SJSA1 (cell line): ENCODE data around the gene PIM3. TPM values are rescaled to one million over a fixed set of nuclear protein-coding genes. Genes with fewer than 3 reads are reported as not detected.

Experiments used
- DNase-seq, 2 experiments: peaks; one replicate each; pipeline ENCODE4 v3.0.0-alpha.2; 2015 to 2020; ENCODE audit warnings: low spot score in 2 of 2, low read depth in 1 of 2
- H3K27ac ChIP-seq: fragments of 250-450 bp; sonication (Bioruptor Pico); 2 replicates; pipeline ENCODE4 v1.5.1; 2020; ENCODE audit warnings: mild to moderate bottlenecking, moderate library complexity
- H3K27me3 ChIP-seq: fragments of 250-450 bp; sonication (Bioruptor Pico); replicated peaks from 2 replicates; pipeline ENCODE4 v1.5.1; 2020; ENCODE audit warnings: mild to moderate bottlenecking, moderate library complexity
- H3K36me3 ChIP-seq: fragments of 250-450 bp; sonication (Bioruptor Pico); 2 replicates; pipeline ENCODE4 v1.5.1; 2020; ENCODE audit warnings: mild to moderate bottlenecking
- H3K4me1 ChIP-seq: fragments of 250-450 bp; sonication (Bioruptor Pico); replicated peaks from 2 replicates; pipeline ENCODE4 v1.6.1; 2021; ENCODE audit warnings: mild to moderate bottlenecking
- H3K4me3 ChIP-seq: fragments of 250-450 bp; sonication (Bioruptor Pico); 2 replicates; pipeline ENCODE4 v1.5.1; 2020; ENCODE audit warnings: mild to moderate bottlenecking
- H3K9me3 ChIP-seq: fragments of 250-450 bp; sonication (Bioruptor Pico); replicated peaks from 2 replicates; pipeline ENCODE4 v1.5.1; 2020; ENCODE audit warnings: mild to moderate bottlenecking
- total RNA-seq: library from RNA; depleted of rRNA; stranded (reverse); fragments of >200 nt; shearing (Covaris generic); gene quantifications from 2 replicates; pipeline ENCODE4 v1.2.3, GENCODE V29; 2014

Gene PIM3
- total RNA-seq, 1 experiment from 2014 or later = 53.0 TPM

- Histone ChIP-seq H3K4me1 (peaks cover 44% of the 10 kb centered on the region), H3K27me3 (no peaks in the 10 kb centered on the region), H3K4me3 (no peak overlapping the region), H3K36me3 (no peaks in the 10 kb centered on the region), H3K9me3 (0 out of 2 replicates have a peak, but pooled peaks cover 2% of the 10 kb centered on the region), H3K27ac (peak overlapping the region; percentile 93)
- peak; percentile 87 for DNase-seq
These were observed 8.3 kb upstream of the PIM3 start for GRCh38 chr22:49951986-49952896.

GRCh38 chr22:49953027-49953679 is 7.4 kb upstream of the PIM3 start:
- H3K36me3 ChIP-seq = no peaks in the 10 kb centered on the region
- no peak for DNase-seq
- peaks cover 44% of the 10 kb centered on the region for H3K4me1 ChIP-seq
- H3K9me3 ChIP-seq = 0 out of 2 replicates have a peak, but pooled peaks cover 2% of the 10 kb centered on the region
- peak overlapping the region; percentile 93 for H3K27ac ChIP-seq
- no peaks in the 10 kb centered on the region for H3K27me3 ChIP-seq
- no peak overlapping the region for H3K4me3 ChIP-seq

- Histone ChIP-seq H3K4me1 (peaks cover 44% of the 10 kb centered on the region), H3K36me3 (no peaks in the 10 kb centered on the region), H3K9me3 (0 out of 2 replicates have a peak, but pooled peaks cover 2% of the 10 kb centered on the region), H3K27me3 (no peaks in the 10 kb centered on the region), H3K27ac (peak overlapping the region; percentile 93), H3K4me3 (no peak overlapping the region)
- no peak for DNase-seq
These were observed 6.8 kb upstream of the PIM3 start for GRCh38 chr22:49953680-49954344.

GRCh38 chr22:49954354-49954753 is 6.2 kb upstream of the PIM3 start:
- Histone ChIP-seq H3K9me3 (0 out of 2 replicates have a peak, but pooled peaks cover 2% of the 10 kb centered on the region), H3K36me3 (no peaks in the 10 kb centered on the region), H3K27me3 (no peaks in the 10 kb centered on the region), H3K4me3 (no peak overlapping the region), H3K4me1 (peaks cover 47% of the 10 kb centered on the region), H3K27ac (peak overlapping the region; percentile 93; the same call in 1 of the 2 replicates)
- DNase-seq = no peak

GRCh38 chr22:49954991-49955580 is 5.5 kb upstream of the PIM3 start:
- H3K36me3 ChIP-seq = no peaks in the 10 kb centered on the region
- DNase-seq = no peak
- peaks cover 54% of the 10 kb centered on the region for H3K4me1 ChIP-seq
- H3K4me3 ChIP-seq = no peak overlapping the region
- no peak overlapping the region for H3K27ac ChIP-seq
- H3K27me3 ChIP-seq = no peaks in the 10 kb centered on the region
- H3K9me3 ChIP-seq = 0 out of 2 replicates have a peak, but pooled peaks cover 2% of the 10 kb centered on the region

GRCh38 chr22:49955581-49956417 is 4.8 kb upstream of the PIM3 start:
- Histone ChIP-seq H3K4me1 (peaks cover 51% of the 10 kb centered on the region), H3K36me3 (peaks cover 2% of the 10 kb centered on the region; the same call in 1 of the 2 replicates), H3K27me3 (no peaks in the 10 kb centered on the region), H3K27ac (no peak overlapping the region), H3K9me3 (0 out of 2 replicates have a peak, but pooled peaks cover 2% of the 10 kb centered on the region), H3K4me3 (no peak overlapping the region)
- no peak for DNase-seq

- DNase-seq = no peak
- Histone ChIP-seq H3K9me3 (0 out of 2 replicates have a peak, but pooled peaks cover under 1% of the 10 kb centered on the region), H3K4me3 (no peak overlapping the region), H3K27me3 (no peaks in the 10 kb centered on the region), H3K36me3 (peaks cover 8% of the 10 kb centered on the region), H3K27ac (no peak overlapping the region), H3K4me1 (peaks cover 50% of the 10 kb centered on the region)
These were observed 4.2 kb upstream of the PIM3 start for GRCh38 chr22:49956418-49956770.

GRCh38 chr22:49956914-49957825 is 3.4 kb upstream of the PIM3 start:
- peaks cover 49% of the 10 kb centered on the region for H3K4me1 ChIP-seq
- H3K27ac ChIP-seq = no peak overlapping the region
- H3K27me3 ChIP-seq = no peaks in the 10 kb centered on the region
- no peak for DNase-seq
- peaks cover 14% of the 10 kb centered on the region for H3K36me3 ChIP-seq
- H3K4me3 ChIP-seq = no peak overlapping the region
- H3K9me3 ChIP-seq = no peaks in the 10 kb centered on the region

GRCh38 chr22:49957826-49958365 is 2.7 kb upstream of the PIM3 start:
- DNase-seq = no peak
- Histone ChIP-seq H3K4me3 (no peak overlapping the region), H3K27me3 (no peaks in the 10 kb centered on the region), H3K27ac (no peak overlapping the region), H3K36me3 (peaks cover 20% of the 10 kb centered on the region), H3K9me3 (no peaks in the 10 kb centered on the region), H3K4me1 (peaks cover 47% of the 10 kb centered on the region)

- Histone ChIP-seq H3K4me3 (no peak overlapping the region), H3K4me1 (peaks cover 46% of the 10 kb centered on the region), H3K36me3 (peaks cover 25% of the 10 kb centered on the region), H3K27ac (no peak overlapping the region), H3K27me3 (no peaks in the 10 kb centered on the region), H3K9me3 (no peaks in the 10 kb centered on the region)
- DNase-seq = no peak
These were observed 2.1 kb upstream of the PIM3 start for GRCh38 chr22:49958366-49958921.

GRCh38 chr22:49958931-49959781 is 1.4 kb upstream of the PIM3 start:
- H3K27ac ChIP-seq = no peak overlapping the region
- peaks cover 33% of the 10 kb centered on the region for H3K36me3 ChIP-seq
- no peaks in the 10 kb centered on the region for H3K9me3 ChIP-seq
- no peaks in the 10 kb centered on the region for H3K27me3 ChIP-seq
- H3K4me1 ChIP-seq = peaks cover 39% of the 10 kb centered on the region
- peak overlapping the region; percentile 88 for H3K4me3 ChIP-seq
- no peak for DNase-seq
